Loucy (cell line): ENCODE data around the gene PIAS4.

Source experiments
- H2AFZ ChIP-seq: fragments of 200-600 bp; sonication (generic); 2 replicates; pipeline ENCODE4 v1.6.0; 2016; ENCODE audit warnings: antibody characterized with exemption, mild to moderate bottlenecking, low read length, moderate library complexity
- H3F3A ChIP-seq: fragments of 200-600 bp; 2 replicates; pipeline ENCODE4 v1.6.0; 2016; ENCODE audit warnings: antibody characterized with exemption, low read depth, mild to moderate bottlenecking
- H3K27me3 ChIP-seq: fragments of 200-600 bp; sonication (generic); 2 replicates; pipeline ENCODE4 v1.6.1; 2014; ENCODE audit warnings: low read length, mild to moderate bottlenecking; ENCODE audit not compliant: insufficient read depth, poor library complexity, severe bottlenecking
- H3K36me3 ChIP-seq: fragments of 200-600 bp; sonication (generic); 2 replicates; pipeline ENCODE4 v1.6.1; 2016; ENCODE audit warnings: low read length; ENCODE audit not compliant: insufficient read depth
- H3K4me1 ChIP-seq: fragments of 200-600 bp; sonication (generic); 2 replicates; pipeline ENCODE4 v1.5.1; 2014; ENCODE audit warnings: low read length, mild to moderate bottlenecking; ENCODE audit not compliant: insufficient read depth, poor library complexity, severe bottlenecking
- H3K4me2 ChIP-seq: fragments of 200-600 bp; sonication (generic); 2 replicates; pipeline ENCODE4 v1.6.0; 2014; ENCODE audit warnings: antibody characterized with exemption, low read length, low read depth, mild to moderate bottlenecking; ENCODE audit not compliant: poor library complexity, severe bottlenecking
- H3K4me3 ChIP-seq: fragments of 200-600 bp; sonication (generic); 2 replicates; pipeline ENCODE4 v1.5.1; 2014; ENCODE audit warnings: low read length, mild to moderate bottlenecking, mixed read lengths; ENCODE audit not compliant: poor library complexity, severe bottlenecking
- H3K79me2 ChIP-seq: fragments of 200-600 bp; sonication (generic); 2 replicates; pipeline ENCODE4 v1.6.1; 2014; ENCODE audit warnings: low read length; ENCODE audit not compliant: insufficient read depth
- H3K9ac ChIP-seq: fragments of 200-600 bp; sonication (generic); 2 replicates; pipeline ENCODE4 v1.6.0; 2014; ENCODE audit warnings: mild to moderate bottlenecking, low read depth, low read length, moderate library complexity; ENCODE audit not compliant: poor library complexity, severe bottlenecking
- H3K9me2 ChIP-seq: fragments of 200-600 bp; sonication (generic); replicated peaks from 2 replicates; pipeline ENCODE4 v1.6.1; 2016; ENCODE audit warnings: low read depth, low read length, mixed read lengths
- H3K9me3 ChIP-seq: fragments of 200-600 bp; sonication (generic); 2 replicates; pipeline ENCODE4 v1.6.1; 2014; ENCODE audit warnings: mild to moderate bottlenecking, antibody characterized with exemption, low read length, low read depth; ENCODE audit not compliant: insufficient read depth
- H4K20me1 ChIP-seq: fragments of 200-600 bp; sonication (generic); 2 replicates; pipeline ENCODE4 v1.6.0; 2014; ENCODE audit warnings: antibody characterized with exemption, low read length, mild to moderate bottlenecking; ENCODE audit not compliant: insufficient read depth, poor library complexity, severe bottlenecking
- EZH2phosphoT487 ChIP-seq: fragments of 200-600 bp; IDR thresholded peaks from 2 replicates; pipeline ENCODE4 v1.6.1; 2018; ENCODE audit warnings: antibody characterized with exemption, mild to moderate bottlenecking, moderate library complexity, borderline replicate concordance
- TF ChIP-seq, protein P1 (sequence below): fragments of 200-600 bp; sonication (generic); conservative IDR thresholded peaks from 2 replicates; pipeline ENCODE4 v1.5.1; 2014; ENCODE audit warnings: mild to moderate bottlenecking, antibody characterized with exemption, low read length

PIAS4 gene

DNA sequence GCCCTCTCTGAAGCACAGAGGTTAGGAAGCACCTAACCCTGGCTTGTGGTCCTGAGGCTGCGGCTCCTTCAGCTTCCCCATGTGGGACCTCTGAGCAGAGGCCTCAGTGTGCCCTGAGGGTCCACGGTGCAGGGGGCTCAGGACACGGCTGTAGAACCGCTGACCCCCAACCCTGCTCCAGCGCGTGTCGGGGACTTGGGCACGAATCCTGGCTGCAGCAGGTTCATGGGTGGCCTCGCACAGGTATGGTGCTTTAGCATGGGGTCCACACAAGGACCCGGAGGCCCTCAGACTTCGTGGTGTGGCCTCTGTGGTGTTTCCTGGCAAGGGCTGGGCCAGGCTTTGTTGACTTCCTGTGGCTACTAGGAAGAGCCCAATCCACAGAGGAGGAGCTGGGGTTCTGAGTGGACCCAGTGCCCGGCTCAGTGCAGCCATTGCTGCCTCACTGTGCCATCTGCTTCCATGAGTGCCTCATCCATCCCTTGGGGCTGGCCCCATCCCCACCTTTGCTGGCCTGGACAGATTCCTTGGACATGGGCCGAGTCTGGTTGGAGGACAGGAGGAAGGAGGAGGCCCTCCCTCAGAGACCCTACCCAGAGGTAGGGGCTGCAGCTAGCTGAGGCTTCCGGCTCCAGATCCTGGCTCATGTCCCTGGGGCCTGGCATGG is 34.7 kb downstream of the PIAS4 start:
- H3K79me2 ChIP-seq: peaks cover 7% of the 10 kb centered on the region; the same call in 1 of the 2 replicates
- H3K9me2 ChIP-seq: no peaks in the 10 kb centered on the region
- no peaks in the 10 kb centered on the region for H3F3A ChIP-seq
- H3K27me3 ChIP-seq: no peaks in the 10 kb centered on the region
- no peak overlapping the region for H3K9ac ChIP-seq
- peaks cover 13% of the 10 kb centered on the region for H4K20me1 ChIP-seq
- TF ChIP-seq, protein P1, sequence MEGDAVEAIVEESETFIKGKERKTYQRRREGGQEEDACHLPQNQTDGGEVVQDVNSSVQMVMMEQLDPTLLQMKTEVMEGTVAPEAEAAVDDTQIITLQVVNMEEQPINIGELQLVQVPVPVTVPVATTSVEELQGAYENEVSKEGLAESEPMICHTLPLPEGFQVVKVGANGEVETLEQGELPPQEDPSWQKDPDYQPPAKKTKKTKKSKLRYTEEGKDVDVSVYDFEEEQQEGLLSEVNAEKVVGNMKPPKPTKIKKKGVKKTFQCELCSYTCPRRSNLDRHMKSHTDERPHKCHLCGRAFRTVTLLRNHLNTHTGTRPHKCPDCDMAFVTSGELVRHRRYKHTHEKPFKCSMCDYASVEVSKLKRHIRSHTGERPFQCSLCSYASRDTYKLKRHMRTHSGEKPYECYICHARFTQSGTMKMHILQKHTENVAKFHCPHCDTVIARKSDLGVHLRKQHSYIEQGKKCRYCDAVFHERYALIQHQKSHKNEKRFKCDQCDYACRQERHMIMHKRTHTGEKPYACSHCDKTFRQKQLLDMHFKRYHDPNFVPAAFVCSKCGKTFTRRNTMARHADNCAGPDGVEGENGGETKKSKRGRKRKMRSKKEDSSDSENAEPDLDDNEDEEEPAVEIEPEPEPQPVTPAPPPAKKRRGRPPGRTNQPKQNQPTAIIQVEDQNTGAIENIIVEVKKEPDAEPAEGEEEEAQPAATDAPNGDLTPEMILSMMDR: no peak
- TF ChIP-seq EZH2phosphoT487: no peak
- no peaks in the 10 kb centered on the region for H3K9me3 ChIP-seq
- H3K4me1 ChIP-seq: no peaks in the 10 kb centered on the region
- peaks cover 20% of the 10 kb centered on the region; the same call in 1 of the 2 replicates for H3K36me3 ChIP-seq
- H3K4me2 ChIP-seq: no peak overlapping the region
- H2AFZ ChIP-seq: no peak overlapping the region
- no peak overlapping the region for H3K4me3 ChIP-seq

DNA sequence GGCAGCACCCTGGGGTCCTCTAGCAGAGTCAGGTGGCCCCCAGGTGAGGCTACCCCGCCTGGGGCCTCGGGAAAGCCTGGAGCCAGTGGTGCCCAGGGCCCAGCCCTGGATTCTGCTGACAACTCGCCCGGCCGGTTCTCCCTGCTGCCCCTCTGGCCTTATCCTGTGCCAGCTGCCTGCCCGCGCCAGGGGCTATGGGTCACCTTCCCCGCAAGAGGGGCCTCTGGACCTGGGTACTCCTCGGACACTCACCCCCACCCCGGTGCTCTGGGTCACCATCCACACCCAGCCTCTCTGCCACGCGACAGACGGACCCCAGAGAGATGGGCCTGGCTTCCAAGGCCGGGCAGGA is 35.2 kb downstream of the PIAS4 start:
- Histone ChIP-seq H3K4me3 (no peak overlapping the region), H3K27me3 (no peaks in the 10 kb centered on the region), H3K4me2 (no peak overlapping the region), H3F3A (no peaks in the 10 kb centered on the region), H3K9ac (no peak overlapping the region), H3K79me2 (peaks cover 7% of the 10 kb centered on the region; the same call in 1 of the 2 replicates), H3K4me1 (no peaks in the 10 kb centered on the region), H3K9me3 (no peaks in the 10 kb centered on the region), H4K20me1 (peaks cover 13% of the 10 kb centered on the region), H2AFZ (no peak overlapping the region), H3K36me3 (peaks cover 17% of the 10 kb centered on the region; the same call in 1 of the 2 replicates), H3K9me2 (no peaks in the 10 kb centered on the region)
- TF ChIP-seq, protein P1: no peak
- no peak for TF ChIP-seq EZH2phosphoT487

DNA sequence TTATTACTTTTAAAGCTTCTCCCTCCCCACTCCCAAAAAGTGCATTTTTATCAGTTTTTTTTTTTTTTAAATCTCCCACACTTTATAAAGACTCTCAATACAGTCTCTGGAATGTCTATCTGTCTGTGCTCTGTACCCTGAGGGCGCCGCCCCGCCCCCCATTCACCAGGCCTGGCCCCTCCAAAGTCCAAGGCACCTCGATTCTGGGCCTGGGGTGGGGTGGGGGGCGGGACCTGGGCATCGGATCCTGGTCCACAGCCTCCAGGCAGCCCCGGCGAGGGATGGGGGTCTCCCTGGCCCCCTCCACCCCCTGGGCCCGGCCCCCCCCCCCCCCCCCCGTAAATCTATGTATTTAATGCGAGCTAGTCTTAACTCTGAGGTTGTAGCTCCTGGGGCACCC is 35.9 kb downstream of the PIAS4 start:
- peaks cover 17% of the 10 kb centered on the region for H4K20me1 ChIP-seq
- H3K9ac ChIP-seq: no peak overlapping the region
- no peaks in the 10 kb centered on the region for H3K4me1 ChIP-seq
- H3K27me3 ChIP-seq: no peaks in the 10 kb centered on the region
- H3F3A ChIP-seq: no peaks in the 10 kb centered on the region
- H3K9me2 ChIP-seq: no peaks in the 10 kb centered on the region
- no peak overlapping the region for H3K4me3 ChIP-seq
- H3K79me2 ChIP-seq: peaks cover 12% of the 10 kb centered on the region; the same call in 1 of the 2 replicates
- H3K4me2 ChIP-seq: no peak overlapping the region
- H3K9me3 ChIP-seq: no peaks in the 10 kb centered on the region
- TF ChIP-seq EZH2phosphoT487: no peak
- TF ChIP-seq, protein P1: no peak
- H2AFZ ChIP-seq: no peak overlapping the region
- H3K36me3 ChIP-seq: peaks cover 22% of the 10 kb centered on the region; the same call in 1 of the 2 replicates
